MM.1S (cell line): ENCODE results near the gene LCE3A.

ENCODE experiments used
- CTCF ChIP-seq: fragments of 300-600 bp; sonication (generic); IDR thresholded peaks from 2 replicates; pipeline ENCODE4 v1.5.1; 2016; ENCODE audit warnings: antibody characterized with exemption, low read length, mixed read lengths
- EZH2phosphoT487 ChIP-seq: fragments of 300-600 bp; sonication (generic); IDR thresholded peaks from 2 replicates; pipeline ENCODE4 v1.6.1; 2018; ENCODE audit warnings: antibody characterized with exemption, low read length

- TF ChIP-seq CTCF (no peak), EZH2phosphoT487 (no peak)
These were observed 45.7 kb downstream of the LCE3A start for GRCh38 chr1:152577168-152577567.
